SK-N-SH (cell line): ENCODE measurements around the gene TRIM8. TPM values are rescaled to one million over a fixed set of nuclear protein-coding genes. Genes with fewer than 3 reads are reported as not detected.

Experiments
- CTCF ChIA-PET: fragments of 300-600, 350-600 bp; formaldehyde crosslinking; extraction: SDS; loops from one replicate; lab custom pipeline; 2021; lab: Yijun Ruan, JAX
- POLR2A ChIA-PET: fragments of 350-600 bp; sonication (Branson Sonifier 250); formaldehyde crosslinking; extraction: SDS; loops from one replicate; lab custom pipeline; 2020; ENCODE audit warnings: antibody characterized with exemption, inconsistent platforms; lab: Yijun Ruan, JAX
- DNase-seq: peaks from one replicate; pipeline ENCODE4 v3.0.0; 2012
- H2AFZ ChIP-seq: fragments of 200-600 bp; sonication (generic); 2 replicates; pipeline ENCODE4 v1.8.1; 2016; ENCODE audit warnings: antibody characterized with exemption, mild to moderate bottlenecking, low read depth
- H3F3A ChIP-seq: fragments of 200-600 bp; sonication (generic); replicated peaks from 2 replicates; pipeline ENCODE3; 2016; ENCODE audit warnings: antibody characterized with exemption, mild to moderate bottlenecking; ENCODE audit not compliant: insufficient read depth
- H3K27ac ChIP-seq, 2 experiments: fragments of 200-500 bp in 1 of 2; fragments of 200-600 bp in 1 of 2; sonication (Bioruptor generic) in 1 of 2; sonication (generic), shearing (Covaris generic) in 1 of 2; 2 replicates each; pipeline versions ENCODE4 v1.5.1 to v1.6.1; 2014 to 2016; ENCODE audit warnings: low read depth in 2 of 2, inconsistent platforms in 1 of 2, low read length in 1 of 2, mild to moderate bottlenecking in 1 of 2, mixed read lengths in 1 of 2
- H3K27me3 ChIP-seq: fragments of 200-600 bp; sonication (generic), shearing (Covaris generic); 2 replicates; pipeline ENCODE4 v1.6.1; 2016; ENCODE audit warnings: mixed run types; ENCODE audit not compliant: insufficient read depth
- H3K36me3 ChIP-seq, 2 experiments: fragments of 200-500 bp in 1 of 2; fragments of 200-600 bp in 1 of 2; sonication (Bioruptor generic) in 1 of 2; sonication (generic) in 1 of 2; replicated peaks in 1 of 2; 2 replicates each; pipeline versions ENCODE3 to v1.5.1; 2014 to 2016; ENCODE audit warnings: low read length in 1 of 2, mild to moderate bottlenecking in 1 of 2; ENCODE audit not compliant: insufficient read depth in 2 of 2, control insufficient read depth in 1 of 2
- H3K4me1 ChIP-seq, 2 experiments: fragments of 200-500 bp in 1 of 2; fragments of 200-600 bp in 1 of 2; sonication (Bioruptor generic) in 1 of 2; sonication (generic), shearing (Covaris generic) in 1 of 2; 2 replicates each; pipeline versions ENCODE4 v1.5.1 to v1.6.1; 2014 to 2016; ENCODE audit warnings: low read depth in 1 of 2, low read length in 1 of 2, mixed run types in 1 of 2; ENCODE audit not compliant: insufficient read depth in 2 of 2, control insufficient read depth in 1 of 2
- H3K4me2 ChIP-seq: fragments of 200-600 bp; sonication (generic), shearing (Covaris generic); 2 replicates; pipeline ENCODE4 v1.6.1; 2017; ENCODE audit warnings: mixed run types
- H3K4me3 ChIP-seq, 2 experiments: fragments of 200-500 bp in 1 of 2; fragments of 200-600 bp in 1 of 2; sonication (Bioruptor generic) in 1 of 2; sonication (generic), shearing (Covaris generic) in 1 of 2; 2 replicates each; pipeline versions ENCODE4 v1.5.1 to v1.8.1; 2014 to 2016; ENCODE audit warnings: low read depth in 2 of 2, inconsistent platforms in 1 of 2, low read length in 1 of 2, mild to moderate bottlenecking in 1 of 2, mixed read lengths in 1 of 2, moderate library complexity in 1 of 2
- H3K79me2 ChIP-seq: fragments of 200-600 bp; sonication (generic); 2 replicates; pipeline ENCODE4 v1.8.1; 2017; ENCODE audit warnings: mild to moderate bottlenecking; ENCODE audit not compliant: insufficient read depth
- H3K9ac ChIP-seq: fragments of 200-600 bp; sonication (generic); 2 replicates; pipeline ENCODE4 v1.6.1; 2017; ENCODE audit warnings: mixed run types
- H3K9me2 ChIP-seq: fragments of 200-600 bp; sonication (generic); 2 replicates; pipeline ENCODE4 v1.6.1; 2017; ENCODE audit warnings: mixed run types
- H3K9me3 ChIP-seq: fragments of 200-600 bp; sonication (generic); 2 replicates; pipeline ENCODE4 v1.6.1; 2017; ENCODE audit warnings: mixed run types, mild to moderate bottlenecking, moderate library complexity
- H4K20me1 ChIP-seq: fragments of 200-600 bp; sonication (generic); 2 replicates; pipeline ENCODE4 v1.6.1; 2017; ENCODE audit warnings: mild to moderate bottlenecking, mixed run types; ENCODE audit not compliant: insufficient read depth
- EP300 ChIP-seq, 2 experiments: IDR thresholded peaks; 2 replicates each; pipeline versions ENCODE4 v1.4.0 to v1.6.1; 2012; ENCODE audit warnings: borderline replicate concordance in 1 of 2, low read depth in 1 of 2, low read length in 1 of 2
- EZH2phosphoT487 ChIP-seq: fragments of 200-600 bp; sonication (generic); IDR thresholded peaks from 2 replicates; pipeline ENCODE4 v1.6.1; 2017; ENCODE audit warnings: low read depth, mixed run types, mild to moderate bottlenecking, antibody characterized with exemption, moderate library complexity, borderline replicate concordance
- FOXJ3 ChIP-seq: sonication (generic); formaldehyde crosslinking; IDR thresholded peaks from 2 replicates; pipeline ENCODE4 v1.5.1; 2020; ENCODE audit warnings: mild to moderate bottlenecking, missing genetic modification reagents
- FOXM1 ChIP-seq: IDR thresholded peaks from 2 replicates; pipeline ENCODE4 v1.4.0; 2012; ENCODE audit warnings: low read depth, mild to moderate bottlenecking
- GABPA ChIP-seq: IDR thresholded peaks from 2 replicates; pipeline ENCODE4 v1.4.0; 2012; ENCODE audit warnings: low read depth, mild to moderate bottlenecking
- IRF3 ChIP-seq: fragments of 150-350 bp; IDR thresholded peaks from 2 replicates; pipeline ENCODE4 v1.6.1; 2016; ENCODE audit warnings: mild to moderate bottlenecking, low read depth, low read length
- JUND ChIP-seq: IDR thresholded peaks from 2 replicates; pipeline ENCODE4 v1.4.0; 2012
- MAX ChIP-seq: IDR thresholded peaks from 2 replicates; pipeline ENCODE4 v1.4.0; 2012; ENCODE audit warnings: low read depth
- MEF2A ChIP-seq: IDR thresholded peaks from 2 replicates; pipeline ENCODE4 v1.4.0; 2012; ENCODE audit warnings: low read depth, borderline replicate concordance
- MXI1 ChIP-seq: IDR thresholded peaks from 2 replicates; pipeline ENCODE4 v1.6.1; 2012; ENCODE audit warnings: mild to moderate bottlenecking, low read depth, low read length, improper control_type of control experiment
- POLR2AphosphoS5 ChIP-seq: IDR thresholded peaks from 2 replicates; pipeline ENCODE4 v1.6.1; 2012; ENCODE audit warnings: low read depth, low read length
- RAD21 ChIP-seq: IDR thresholded peaks from 2 replicates; pipeline ENCODE4 v1.6.1; 2012; ENCODE audit warnings: mild to moderate bottlenecking, low read length
- RCOR1 ChIP-seq: fragments of 150-350 bp; IDR thresholded peaks from 2 replicates; pipeline ENCODE4 v1.6.1; 2017; ENCODE audit warnings: antibody characterized with exemption, low read length
- REST ChIP-seq: IDR thresholded peaks from 2 replicates; pipeline ENCODE4 v1.6.1; 2012; ENCODE audit warnings: mild to moderate bottlenecking, low read depth, low read length, moderate library complexity
- SIN3A ChIP-seq: IDR thresholded peaks from 2 replicates; pipeline ENCODE4 v1.6.1; 2012; ENCODE audit warnings: low read depth, mild to moderate bottlenecking, low read length, moderate library complexity, borderline replicate concordance
- SMC3 ChIP-seq: IDR thresholded peaks from 2 replicates; pipeline ENCODE4 v1.6.1; 2012; ENCODE audit warnings: low read depth, low read length, improper control_type of control experiment
- TAF1 ChIP-seq: IDR thresholded peaks from 2 replicates; pipeline ENCODE4 v1.6.1; 2012; ENCODE audit warnings: low read depth, mild to moderate bottlenecking, low read length, moderate library complexity, borderline replicate concordance
- TCF12 ChIP-seq: IDR thresholded peaks from 2 replicates; pipeline ENCODE4 v1.4.0; 2012
- WGBS: methylation state at CpG from one replicate; pipeline ENCODE4 v1.1.6; 2017; ENCODE audit warnings: low lambda C conversion rate; 5-methylcytosine and 5-hydroxymethylcytosine counted together
- polyA plus RNA-seq, 3 experiments: library from polyadenylated mRNA; depleted of rRNA; stranded (reverse); fragments of >200 nt; gene quantifications; 2 replicates each; pipeline ENCODE4 v1.2.3, GENCODE V29; 2012
- TF ChIP-seq, protein P1 (sequence below): IDR thresholded peaks from 2 replicates; pipeline ENCODE4; 2012

The TRIM8 gene
- polyA plus RNA-seq, 1 of the 3 experiments (the other 2 are of a cell fraction) = 108 TPM

DNA sequence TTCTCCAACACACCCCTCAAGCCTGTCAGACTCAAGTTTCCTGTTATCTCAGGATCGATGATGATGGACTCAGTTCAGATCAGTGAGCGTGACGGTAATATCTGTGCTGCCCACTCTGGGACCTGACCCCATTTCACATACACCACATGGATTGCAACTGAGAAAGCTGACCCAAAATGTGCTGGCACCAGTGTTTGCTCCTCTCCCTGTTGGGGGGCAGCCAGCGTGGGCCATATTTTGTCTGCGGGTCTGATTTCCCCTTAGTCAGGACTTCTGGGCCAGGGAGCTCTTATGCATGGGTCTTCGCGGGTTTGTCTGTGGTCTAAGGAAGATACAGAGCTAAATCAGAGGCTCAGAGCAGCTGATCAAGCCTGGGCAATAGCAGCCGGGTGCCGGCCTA is 42.6 kb upstream of the TRIM8 start:
- Histone ChIP-seq H3K9ac (no peak overlapping the region), H2AFZ (no peak overlapping the region), H3K9me2 (no peaks in the 10 kb centered on the region), H3K27ac (no peak overlapping the region), H3K9me3 (no peaks in the 10 kb centered on the region), H3K36me3 (peaks cover 0 to 25% of the 10 kb centered on the region in 2 experiments), H3F3A (peaks cover 20% of the 10 kb centered on the region), H3K4me2 (no peak overlapping the region), H3K27me3 (no peaks in the 10 kb centered on the region), H3K79me2 (no peaks in the 10 kb centered on the region), H3K4me3 (no peak overlapping the region), H4K20me1 (no peaks in the 10 kb centered on the region), H3K4me1 (peaks cover 0 to 30% of the 10 kb centered on the region in 2 experiments; a peak in 3 of 4 replicates)
- TF ChIP-seq TAF1 (no peak), MEF2A (no peak), RAD21 (no peak)
- CTCF ChIA-PET = interaction anchor here (0.5 to 3.6 kb wide), 3 partner anchors 18 to 208 kb away, joined by 3 to 16 read pairs (median 5); no protein-coding TSS in a partner anchor
- POLR2A ChIA-PET = no interaction called here
- WGBS = 94% methylated on average over 7 of the region's 9 CpGs
- no peak for DNase-seq

DNA sequence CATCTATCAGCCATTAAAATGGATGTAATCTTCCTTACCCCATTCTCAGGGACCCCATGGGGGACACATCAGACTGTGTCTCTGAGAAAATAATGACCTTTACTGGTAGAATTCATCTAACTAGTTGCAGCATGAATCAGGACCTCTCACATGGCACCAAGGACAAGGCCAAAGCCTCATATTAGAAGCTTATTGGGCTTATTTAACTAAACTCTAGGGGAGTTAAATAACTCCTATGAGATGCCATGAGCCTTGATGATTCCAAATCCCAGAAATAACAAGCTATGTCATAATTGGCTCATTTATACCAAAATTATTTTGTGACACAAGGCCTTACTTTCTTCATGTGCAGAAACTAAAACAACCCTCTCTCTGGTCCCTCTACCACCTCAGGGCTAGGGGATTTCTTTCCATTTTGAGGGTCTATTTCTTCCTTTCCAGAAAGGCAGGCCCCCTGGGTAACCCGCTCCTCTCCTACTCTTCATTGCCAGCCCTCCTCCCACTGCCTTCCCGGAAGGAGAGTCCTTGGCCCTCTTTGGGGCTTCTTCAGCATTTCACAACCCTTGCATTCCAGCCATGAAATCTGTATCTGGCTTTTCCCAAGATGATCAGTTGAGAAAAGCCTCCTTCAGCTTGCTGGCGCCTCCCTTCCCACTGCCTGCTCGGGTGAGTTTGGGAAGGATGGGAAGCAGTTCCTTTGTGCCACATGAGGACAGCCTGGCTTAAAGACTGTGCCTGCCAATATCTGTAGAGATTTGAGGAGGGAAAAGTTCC is 41.8 kb upstream of the TRIM8 start:
- H3K4me2 ChIP-seq = no peak overlapping the region
- DNase-seq = no peak
- WGBS = 92% methylated on average over 4 of the region's 4 CpGs

More for the DNA sequence above, 41.8 kb upstream of the TRIM8 start:
- Histone ChIP-seq H3K27ac (no peak overlapping the region), H3K9me2 (no peaks in the 10 kb centered on the region), H3K4me3 (no peak overlapping the region), H3K9me3 (no peaks in the 10 kb centered on the region), H3K36me3 (peaks cover 0 to 24% of the 10 kb centered on the region in 2 experiments), H3K4me1 (peaks cover 0 to 30% of the 10 kb centered on the region in 2 experiments; a peak in 3 of 4 replicates), H3F3A (peaks cover 20% of the 10 kb centered on the region), H3K9ac (no peak overlapping the region), H3K79me2 (no peaks in the 10 kb centered on the region), H2AFZ (no peak overlapping the region), H3K27me3 (no peaks in the 10 kb centered on the region), H4K20me1 (no peaks in the 10 kb centered on the region)
- no peak for TF ChIP-seq SMC3
- no peak for TF ChIP-seq FOXM1
- TF ChIP-seq MAX = no peak
- no peak for TF ChIP-seq RCOR1
- TF ChIP-seq MXI1 = no peak
- TF ChIP-seq POLR2AphosphoS5 = no peak
- no peak for TF ChIP-seq GABPA
- TF ChIP-seq SIN3A = no peak
- TF ChIP-seq REST = no peak
- TF ChIP-seq TAF1 = no peak
- no peak for TF ChIP-seq EZH2phosphoT487
- no peak for TF ChIP-seq EP300 (IDR thresholded peaks at IDR 0.05; ENCODE audit: borderline replicate concordance in 1 of 2, low read depth in 1 of 2, low read length in 1 of 2)
- TF ChIP-seq IRF3 = no peak
- TF ChIP-seq, protein P1, sequence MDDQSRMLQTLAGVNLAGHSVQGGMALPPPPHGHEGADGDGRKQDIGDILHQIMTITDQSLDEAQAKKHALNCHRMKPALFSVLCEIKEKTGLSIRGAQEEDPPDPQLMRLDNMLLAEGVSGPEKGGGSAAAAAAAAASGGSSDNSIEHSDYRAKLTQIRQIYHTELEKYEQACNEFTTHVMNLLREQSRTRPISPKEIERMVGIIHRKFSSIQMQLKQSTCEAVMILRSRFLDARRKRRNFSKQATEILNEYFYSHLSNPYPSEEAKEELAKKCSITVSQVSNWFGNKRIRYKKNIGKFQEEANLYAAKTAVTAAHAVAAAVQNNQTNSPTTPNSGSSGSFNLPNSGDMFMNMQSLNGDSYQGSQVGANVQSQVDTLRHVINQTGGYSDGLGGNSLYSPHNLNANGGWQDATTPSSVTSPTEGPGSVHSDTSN = no peak
- TF ChIP-seq JUND = no peak
- no peak for TF ChIP-seq TCF12
- TF ChIP-seq FOXJ3 = no peak
- ChIA-PET CTCF (interaction anchor here (0.5 to 3.6 kb wide), 4 partner anchors 13 to 209 kb away, joined by 3 to 16 read pairs (median 5); no protein-coding TSS in a partner anchor), POLR2A (no interaction called here)
